ENCODE results near the gene MACROD2.
A peak's percentile ranks its signal among the peaks of the same experiment; 100 is the strongest.

The MACROD2 gene

GRCh38 chr20:14815340-14815739 lies 820.0 kb downstream of the MACROD2 start:
- DNase-seq (ENCODE audit: low read depth in 2 of 2), result no peak

GRCh38 chr20:14816471-14816870 lies 821.2 kb downstream of the MACROD2 start:
- DNase-seq (ENCODE audit: low read depth in 2 of 2), result no peak

GRCh38 chr20:14817101-14817500 lies 821.8 kb downstream of the MACROD2 start:
- DNase-seq (ENCODE audit: low read depth in 2 of 2), result peak in 1 of 2 experiments; percentile 9

DNA sequence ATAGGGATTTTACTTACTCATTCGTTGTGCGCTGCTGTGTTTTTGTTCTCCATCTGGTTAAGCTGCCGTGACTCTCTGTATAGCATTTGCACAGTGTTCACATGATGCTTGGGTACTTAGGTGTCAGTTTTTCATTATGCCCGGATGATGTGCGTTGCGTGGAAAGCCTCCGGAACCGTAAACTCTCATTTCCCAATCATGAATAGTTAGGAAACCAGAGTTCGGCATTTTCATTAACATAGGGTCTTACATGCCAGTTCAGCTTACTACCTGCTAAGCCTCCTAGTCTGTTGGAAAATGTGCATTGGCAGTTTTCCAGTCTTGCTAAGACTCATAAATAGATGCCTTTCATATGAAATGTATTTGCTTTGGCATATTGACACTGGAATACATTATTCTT lies 825.5 kb downstream of the MACROD2 start:
- peak; percentile 9 to 19 for DNase-seq (ENCODE audit: low read depth in 2 of 2)

DNA sequence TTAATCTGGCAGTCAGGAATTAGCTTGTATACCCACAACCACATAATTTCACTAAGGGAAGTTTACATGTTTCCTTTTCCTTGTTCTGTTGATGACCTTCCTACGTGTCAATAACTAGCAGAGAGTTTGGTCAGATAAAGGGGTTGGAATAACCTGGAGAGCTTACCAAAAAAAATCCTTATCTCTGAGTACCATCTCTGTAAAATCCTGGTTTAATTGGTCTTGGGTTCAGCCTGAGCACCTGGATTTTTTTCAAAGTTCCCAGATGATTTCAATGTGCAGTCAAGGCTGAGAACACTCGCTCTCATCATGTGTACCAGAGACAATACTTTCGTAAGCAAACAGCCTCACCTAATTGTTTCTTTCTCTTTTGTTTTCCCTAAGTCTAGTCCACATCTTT lies 825.9 kb downstream of the MACROD2 start:
- no peak for DNase-seq (ENCODE audit: low read depth in 2 of 2)

GRCh38 chr20:14824996-14825395 lies 829.7 kb downstream of the MACROD2 start:
- no peak for DNase-seq (ENCODE audit: low read depth in 2 of 2)

- DNase-seq (ENCODE audit: low read depth in 2 of 2), result no peak
Measured at GRCh38 chr20:14826543-14827313, 831.4 kb downstream of the MACROD2 start.

- no peak for DNase-seq (ENCODE audit: low read depth in 2 of 2)
Measured at GRCh38 chr20:14828459-14828858, 833.1 kb downstream of the MACROD2 start.

DNA sequence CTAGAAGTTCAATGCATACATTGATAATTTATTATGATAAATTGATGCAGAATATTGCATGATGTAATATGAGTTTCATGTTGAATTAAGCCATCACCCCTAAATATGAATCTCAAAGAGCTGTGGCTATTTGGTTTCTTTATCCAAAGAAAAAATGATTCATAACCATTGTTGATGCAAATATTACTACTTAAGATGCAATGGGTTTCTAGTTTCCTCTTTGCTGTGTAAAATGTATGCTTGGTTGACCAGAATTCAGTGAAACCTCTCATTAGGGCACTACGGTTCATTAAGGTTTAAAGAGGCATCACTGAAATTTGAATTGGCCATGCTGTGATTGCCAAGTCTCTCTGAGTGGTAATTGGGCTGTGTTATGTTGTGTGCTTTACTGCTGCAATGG lies 834.6 kb downstream of the MACROD2 start:
- DNase-seq (ENCODE audit: low read depth in 2 of 2), result no peak

GRCh38 chr20:14830466-14830865 lies 835.1 kb downstream of the MACROD2 start:
- DNase-seq (ENCODE audit: low read depth in 2 of 2), result no peak

DNA sequence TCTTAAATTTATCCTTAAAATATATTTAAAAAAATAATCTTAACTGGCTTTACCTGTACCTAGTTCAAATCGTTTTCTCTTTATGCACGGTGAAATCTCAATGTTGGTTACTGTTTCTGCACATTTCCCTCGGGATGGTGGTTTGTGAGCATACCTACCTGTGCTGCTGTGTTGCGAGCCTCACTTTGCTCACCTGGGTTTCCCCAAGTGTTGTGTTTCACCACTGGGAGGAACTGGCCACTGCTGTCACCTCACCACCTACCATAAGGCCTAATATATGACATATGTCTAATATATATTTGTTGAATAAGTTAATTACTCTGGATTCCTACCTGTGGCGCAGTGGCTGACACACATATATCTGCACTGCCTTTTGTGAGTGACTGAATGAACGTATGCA lies 835.6 kb downstream of the MACROD2 start:
- DNase-seq (ENCODE audit: low read depth in 2 of 2), result no peak

DNA sequence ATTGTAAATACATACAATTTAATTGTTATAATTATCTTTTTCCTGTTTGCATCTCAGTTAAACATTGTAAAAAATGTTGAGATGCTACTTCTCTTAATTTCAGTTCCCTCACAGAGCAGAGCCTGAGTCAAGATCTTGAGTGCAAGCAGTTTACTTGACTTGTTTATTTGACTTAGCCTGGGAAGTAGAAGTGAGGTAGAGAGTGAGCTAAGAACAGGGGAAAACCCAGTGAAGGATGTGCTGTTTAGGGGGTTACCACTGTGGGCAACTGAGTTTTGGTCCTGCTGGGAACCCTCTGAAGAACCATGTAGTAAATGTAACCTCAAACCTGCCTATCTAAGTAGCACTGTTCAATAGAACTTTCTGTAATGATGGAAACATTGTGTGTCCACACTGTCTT lies 837.3 kb downstream of the MACROD2 start:
- no peak for DNase-seq (ENCODE audit: low read depth in 2 of 2)

DNA sequence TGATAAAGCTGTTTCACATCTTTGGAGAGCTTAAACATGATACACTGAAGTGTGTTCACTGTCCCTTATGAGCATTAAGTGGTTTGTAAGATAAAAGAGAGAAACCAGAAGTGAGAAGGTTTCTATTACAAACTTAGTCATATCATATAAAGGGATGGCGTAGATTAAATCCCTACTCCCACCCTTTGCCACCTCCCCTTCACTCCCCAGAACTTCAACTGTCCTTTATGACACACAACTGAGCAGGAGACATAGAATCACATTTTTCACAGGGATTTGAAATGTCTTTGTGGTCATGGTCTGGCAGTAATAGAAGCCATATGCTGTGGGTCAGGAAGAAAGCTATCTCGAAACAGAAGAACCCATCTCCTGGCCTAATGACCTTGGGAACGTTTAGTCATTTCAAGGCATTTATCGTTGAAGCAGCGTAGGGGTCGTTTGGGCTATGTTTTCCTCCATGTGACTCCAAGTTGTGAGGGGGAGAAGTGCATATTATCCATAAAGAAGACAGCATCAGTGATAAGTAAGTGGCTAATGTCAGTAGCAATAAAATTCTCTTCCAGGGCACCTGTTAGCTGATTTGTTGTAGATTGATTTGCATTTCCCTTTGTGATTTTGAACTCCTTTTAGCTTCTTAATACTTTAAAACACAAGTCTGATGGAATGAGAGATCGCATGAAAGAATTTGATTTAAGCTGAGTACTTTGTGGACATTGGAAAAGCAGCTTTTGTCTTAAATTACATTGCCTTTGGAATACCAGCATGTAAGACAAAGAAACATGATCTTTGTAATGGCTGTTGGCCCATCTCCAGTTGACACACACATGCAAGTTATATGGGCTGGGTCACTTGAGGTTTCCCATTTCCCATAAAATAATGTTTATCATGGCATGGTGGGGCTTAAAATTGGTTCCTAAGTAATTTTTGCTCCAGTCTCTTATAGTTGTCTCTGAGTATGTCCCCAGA lies 843.6 kb downstream of the MACROD2 start:
- DNase-seq (ENCODE audit: low read depth in 2 of 2), result peak; percentile 39 to 58

DNA sequence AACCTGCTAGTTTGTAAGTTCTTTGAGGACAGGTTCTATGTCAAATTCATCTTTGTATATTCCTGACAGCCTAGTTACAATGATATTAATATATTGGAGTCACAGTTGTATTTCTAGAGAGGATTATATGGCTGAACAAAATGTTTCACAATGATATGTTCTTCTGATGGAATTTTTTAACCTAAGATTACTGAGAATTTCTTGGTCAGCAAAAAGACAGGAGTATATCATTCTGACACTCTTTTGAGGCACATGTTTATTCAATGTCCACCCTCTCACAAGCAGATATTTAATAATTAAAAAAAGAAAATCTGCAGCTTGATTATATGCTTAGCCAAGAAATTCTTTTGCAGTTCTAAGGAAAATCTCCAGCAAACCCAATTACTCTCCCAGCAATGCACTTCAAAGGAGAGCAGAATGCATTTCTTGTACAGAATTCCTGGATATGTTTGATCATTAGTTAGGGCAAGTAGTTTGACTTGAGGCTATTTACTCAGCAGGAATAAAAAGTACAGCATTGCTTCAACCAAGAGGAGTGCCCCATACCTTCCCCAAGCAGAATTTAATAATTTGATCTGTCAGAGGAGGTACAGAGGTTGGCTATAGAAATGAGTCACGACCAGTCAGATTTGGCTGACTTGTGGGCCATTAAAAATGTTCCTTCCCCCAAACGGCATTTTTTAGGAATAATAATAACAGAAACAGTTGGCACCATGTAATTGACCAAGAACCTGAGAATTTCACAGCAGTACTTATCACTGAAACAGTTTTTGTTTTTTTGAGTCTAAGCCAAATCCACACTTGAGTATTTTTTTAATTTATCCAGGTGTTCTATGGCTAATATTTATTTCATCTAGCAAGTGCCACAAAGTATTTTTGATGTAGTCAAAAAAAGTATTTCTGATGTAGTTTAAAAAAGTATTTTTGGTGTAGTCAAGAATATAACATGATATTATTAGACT lies 850.2 kb downstream of the MACROD2 start:
- DNase-seq (ENCODE audit: low read depth in 2 of 2), result no peak

- DNase-seq (ENCODE audit: low read depth in 2 of 2), result no peak
Measured at GRCh38 chr20:14848806-14849205, 853.5 kb downstream of the MACROD2 start.

GRCh38 chr20:14853079-14853478 lies 857.8 kb downstream of the MACROD2 start:
- no peak for DNase-seq (ENCODE audit: low read depth in 2 of 2)

DNA sequence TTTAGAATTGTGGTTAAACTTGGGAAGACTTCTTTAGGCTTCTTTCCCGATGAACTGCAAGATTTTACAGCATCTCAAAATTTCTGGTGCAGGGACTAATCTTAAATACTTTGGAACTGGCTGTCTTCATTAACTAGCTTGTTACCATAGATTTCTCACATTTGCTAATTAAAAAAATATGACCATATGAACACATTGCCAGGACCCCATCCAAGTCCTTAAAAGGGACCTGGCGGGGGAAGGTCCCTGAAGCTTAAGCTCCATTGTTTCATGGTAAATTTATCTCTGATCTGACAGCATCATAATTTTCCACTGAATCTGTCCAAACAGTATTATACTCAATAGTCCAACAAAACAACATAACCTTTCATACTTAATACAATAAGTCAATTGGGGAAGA lies 859.9 kb downstream of the MACROD2 start:
- no peak for DNase-seq (ENCODE audit: low read depth in 2 of 2)

- DNase-seq (ENCODE audit: low read depth in 2 of 2), result no peak
Measured at GRCh38 chr20:14859627-14860026, 864.3 kb downstream of the MACROD2 start.

DNA sequence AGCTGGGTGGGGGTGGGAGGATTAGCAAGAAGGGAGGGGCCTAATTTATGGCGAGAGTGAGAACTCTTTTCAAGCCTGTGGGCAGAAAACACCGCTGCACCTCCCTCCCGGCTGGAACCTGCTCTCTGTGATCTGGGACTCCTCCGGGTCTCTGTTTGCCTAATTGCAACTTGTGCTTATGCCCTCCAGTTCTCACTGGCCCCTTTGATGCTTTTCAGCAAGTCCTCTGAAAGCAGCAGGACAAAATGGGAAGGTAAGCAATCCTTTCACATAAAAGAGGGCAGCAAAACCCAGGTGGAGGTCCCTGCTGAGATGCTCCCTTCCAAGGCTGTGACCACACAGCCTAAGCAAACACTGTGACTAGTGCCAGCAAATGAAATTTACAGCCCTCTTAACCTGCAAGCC lies 865.1 kb downstream of the MACROD2 start:
- no peak for DNase-seq (ENCODE audit: low read depth in 2 of 2)

- DNase-seq (ENCODE audit: low read depth in 2 of 2), result no peak
Measured at GRCh38 chr20:14861028-14861699, 865.8 kb downstream of the MACROD2 start.

DNA sequence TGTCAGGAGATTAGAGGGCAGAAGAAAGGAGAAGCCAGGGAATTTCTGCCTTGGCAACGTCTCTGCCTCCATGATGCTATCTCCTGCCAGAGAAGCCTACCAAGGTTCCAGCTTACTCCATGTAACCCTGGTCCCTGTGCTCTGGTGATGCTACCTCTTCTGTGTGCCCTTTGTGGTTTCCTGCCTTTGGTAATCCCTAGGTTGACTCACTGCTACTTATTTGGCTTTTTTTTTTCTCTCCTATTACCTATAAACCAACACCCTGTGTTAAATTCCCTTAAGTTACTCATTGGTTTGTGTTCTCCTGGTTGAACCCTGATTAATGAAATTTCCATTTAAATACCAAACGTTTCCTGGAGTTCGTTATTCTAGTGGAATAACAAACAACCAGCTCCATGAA lies 869.9 kb downstream of the MACROD2 start:
- DNase-seq (ENCODE audit: low read depth in 2 of 2), result no peak
